ENCODE measurements around the gene ZNF831.
A peak's percentile ranks its signal among the peaks of the same experiment; 100 is the strongest.

Gene ZNF831

DNA sequence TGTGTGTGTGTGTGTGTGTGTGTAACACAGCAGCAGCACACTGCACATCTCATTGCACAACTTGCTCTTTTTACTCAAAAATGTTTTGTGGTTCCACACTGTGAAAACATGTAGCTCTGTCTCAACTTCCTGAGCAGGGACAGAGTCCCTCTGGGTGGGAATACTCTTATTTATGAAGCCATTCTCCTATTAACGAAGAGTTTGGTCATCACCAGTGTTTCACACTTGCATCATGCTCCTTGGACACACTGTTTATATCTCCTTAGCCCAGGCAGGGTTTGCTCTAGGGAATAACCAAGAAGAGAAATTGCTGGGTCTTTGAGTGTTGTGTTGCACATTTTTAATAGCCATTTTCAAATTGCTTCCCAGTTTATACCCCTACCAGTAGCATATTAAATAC lies 53.6 kb downstream of the ZNF831 start:
- no peak for DNase-seq (ENCODE audit: low read depth)

DNA sequence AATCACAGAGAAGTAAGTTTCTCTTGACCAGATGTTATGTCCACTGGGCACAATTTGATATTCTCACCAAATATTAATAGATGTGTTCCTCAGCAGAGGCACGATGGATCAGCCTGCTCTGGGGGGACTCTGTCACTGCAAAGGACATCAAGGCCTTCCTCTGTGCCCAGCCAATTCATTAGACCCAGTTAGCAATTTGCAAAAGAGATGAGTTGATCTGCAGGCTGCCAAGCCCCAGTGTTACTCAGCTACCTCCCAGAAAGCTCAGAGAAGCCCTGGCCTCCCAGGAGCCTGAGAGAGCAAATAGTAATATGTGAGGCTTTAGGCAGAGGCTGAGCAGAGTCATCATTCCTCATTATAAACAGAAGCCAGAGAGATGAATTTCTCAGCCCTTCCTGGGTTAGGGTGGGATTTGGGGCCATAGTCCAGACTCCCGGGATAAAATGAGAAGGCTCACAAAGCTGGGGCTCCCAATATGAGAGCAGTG lies 54.2 kb downstream of the ZNF831 start:
- DNase-seq (ENCODE audit: low read depth) = no peak

DNA sequence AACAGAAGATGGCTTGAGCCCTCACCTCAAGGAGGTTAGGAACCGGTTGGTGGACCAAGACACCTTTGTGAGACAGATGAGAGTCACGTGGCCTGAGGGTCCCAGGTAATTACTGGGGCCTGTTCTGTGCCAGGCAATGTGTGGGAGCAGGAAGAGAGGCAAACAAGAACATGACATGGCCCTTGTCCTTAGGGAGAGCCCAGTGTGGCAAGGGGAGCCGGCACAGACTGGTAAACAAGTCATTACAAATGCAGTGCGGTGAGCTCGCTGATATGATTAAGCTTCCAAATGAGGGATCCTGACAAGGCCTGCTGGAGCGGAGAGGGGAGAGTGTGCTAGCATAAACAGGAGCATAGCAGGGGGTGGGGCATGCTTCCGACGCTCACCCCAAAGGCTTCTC lies 55.6 kb downstream of the ZNF831 start:
- DNase-seq (ENCODE audit: low read depth) = no peak

DNA sequence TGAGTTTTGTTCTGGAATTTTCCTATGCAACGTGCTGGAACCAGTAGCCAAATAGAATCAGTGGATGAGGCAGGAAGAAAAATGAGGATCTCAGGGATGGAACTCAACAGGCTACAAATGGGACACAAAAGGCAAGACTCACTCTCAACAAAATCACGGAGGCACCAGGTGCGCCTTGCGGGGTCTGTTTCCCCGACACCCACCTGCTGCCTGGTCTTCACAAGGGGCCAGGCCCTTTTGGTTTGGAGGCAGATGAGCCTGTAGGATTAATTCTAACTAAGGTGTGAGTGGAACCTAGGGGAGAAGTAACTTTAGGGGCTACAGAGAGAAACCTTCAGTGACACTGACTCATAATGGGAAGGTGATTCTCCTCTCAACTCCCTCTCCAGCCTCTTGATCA lies 56.5 kb downstream of the ZNF831 start:
- DNase-seq (ENCODE audit: low read depth) = no peak

DNA sequence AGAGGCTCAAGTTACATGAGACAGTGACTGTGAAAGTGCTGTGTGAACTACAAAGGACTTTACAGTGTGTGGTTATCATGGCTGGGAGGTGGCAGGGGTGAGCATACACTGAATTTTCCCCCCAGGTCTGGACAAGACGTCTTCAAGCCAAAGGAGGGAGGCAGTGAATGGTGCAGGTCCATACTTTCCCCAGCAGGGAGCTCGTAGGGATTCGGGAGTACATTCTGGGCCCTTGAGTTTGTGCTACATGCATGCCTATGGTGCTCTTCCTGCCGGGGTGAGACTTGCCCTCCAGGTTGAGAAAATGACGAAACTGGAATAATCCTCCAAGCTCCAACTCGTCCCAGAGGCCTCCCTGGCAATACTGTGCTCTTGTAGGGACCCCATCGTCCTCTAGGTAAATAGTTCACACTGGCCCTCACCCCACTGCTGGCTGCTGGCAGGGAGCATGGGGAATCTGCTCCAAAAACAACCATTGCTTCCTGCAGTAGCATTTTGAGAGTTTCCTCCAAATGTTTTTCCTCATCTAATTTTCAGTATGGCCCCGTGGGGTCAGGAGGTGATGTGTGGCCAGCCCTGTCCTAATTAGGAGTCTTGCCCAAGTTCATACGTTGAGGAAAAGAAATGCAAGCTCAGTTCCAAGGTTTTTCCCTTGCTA lies 57.6 kb downstream of the ZNF831 start:
- DNase-seq (ENCODE audit: low read depth) = no peak

DNA sequence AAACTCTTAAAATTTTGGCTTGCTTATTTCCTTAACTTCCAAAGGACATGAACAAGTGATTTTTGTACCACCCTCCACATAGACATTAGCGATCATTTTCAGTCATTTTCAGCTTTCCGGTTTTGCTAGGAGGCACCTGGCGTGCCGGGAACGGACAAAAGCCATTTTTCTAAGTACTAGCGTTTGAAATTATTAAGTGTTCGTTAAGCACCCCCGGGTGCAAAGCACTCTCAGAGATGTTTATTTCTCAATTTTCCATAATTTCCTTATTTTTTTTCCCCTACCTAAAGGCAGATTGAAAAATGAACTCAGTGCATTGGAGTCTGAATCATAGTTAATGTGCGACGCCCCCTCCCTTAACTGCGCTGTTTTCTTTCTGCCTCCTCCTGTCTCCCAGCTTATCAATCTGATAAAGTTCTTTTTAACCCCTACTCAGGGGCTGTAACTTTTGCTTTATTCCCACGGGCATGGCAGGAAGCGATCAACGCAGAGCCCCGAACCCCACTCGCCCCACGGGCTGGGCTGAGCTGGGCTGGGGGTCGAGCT lies 58.2 kb downstream of the ZNF831 start:
- DNase-seq (ENCODE audit: low read depth) = no peak

DNA sequence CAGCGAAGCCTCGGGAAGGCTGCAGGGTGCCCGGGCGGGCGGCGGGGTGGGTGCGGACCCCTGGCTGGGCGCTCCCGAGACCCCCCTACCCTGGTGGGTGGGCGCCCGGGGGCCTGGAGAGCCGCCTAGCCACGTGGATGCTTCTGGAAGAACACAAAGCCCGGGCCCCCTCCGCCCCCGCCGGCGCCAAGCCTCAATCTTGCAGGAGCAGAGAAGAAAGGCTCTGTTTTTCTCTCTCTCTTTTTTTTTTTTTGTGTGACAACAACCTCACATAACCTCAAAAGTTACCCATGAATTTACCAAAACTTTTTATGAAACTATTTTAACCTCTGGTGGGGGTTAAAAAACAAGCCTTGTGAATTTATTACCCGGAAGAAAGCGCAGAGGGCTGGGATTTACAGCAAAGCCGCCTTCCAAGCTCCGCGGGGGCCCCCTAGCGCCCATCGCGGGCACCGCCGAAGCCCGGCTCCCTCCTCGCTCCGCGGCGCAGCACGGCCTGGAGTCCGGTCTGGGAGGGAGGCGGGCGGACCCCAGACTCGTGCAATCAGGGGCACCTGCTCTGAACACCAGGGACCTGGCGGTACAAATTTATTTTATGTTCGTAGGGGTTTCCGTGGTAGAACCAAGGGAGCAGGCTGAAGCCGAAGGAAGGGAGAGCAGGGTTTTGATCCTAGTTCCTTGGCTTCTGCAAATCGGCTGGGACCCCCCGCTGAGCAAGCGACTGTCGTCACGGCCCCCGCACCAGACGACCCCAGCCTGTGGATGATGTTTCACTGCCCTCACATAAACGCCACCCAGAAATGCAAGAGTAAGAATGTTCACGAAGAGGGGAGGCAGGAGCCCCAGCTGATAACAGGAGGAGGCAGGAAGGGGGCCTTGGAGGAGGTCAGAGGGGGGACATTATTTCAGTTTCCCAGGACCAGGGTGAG lies 58.9 kb downstream of the ZNF831 start:
- peak; percentile 20 for DNase-seq (ENCODE audit: low read depth)

DNA sequence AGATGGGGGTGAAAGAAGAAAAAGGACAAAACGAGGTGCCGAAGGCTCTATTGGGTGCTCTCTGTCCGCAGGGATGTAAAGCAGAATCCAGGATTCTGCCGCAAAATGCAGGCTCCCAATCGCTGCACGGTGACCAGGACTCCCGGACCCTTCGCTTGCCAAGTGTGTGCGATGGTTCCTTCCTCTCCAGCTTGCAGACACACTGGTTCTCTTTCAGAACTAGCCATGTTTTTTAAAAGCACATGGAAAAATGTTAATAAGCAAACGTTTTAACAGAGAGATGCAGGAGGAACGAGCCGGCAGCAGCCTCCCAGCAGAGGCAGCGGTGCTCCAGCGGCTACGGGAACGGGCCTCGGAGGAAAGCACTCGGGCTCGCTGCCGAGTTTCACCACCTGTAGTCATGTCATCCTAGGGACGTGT lies 59.6 kb downstream of the ZNF831 start:
- no peak for DNase-seq (ENCODE audit: low read depth)

DNA sequence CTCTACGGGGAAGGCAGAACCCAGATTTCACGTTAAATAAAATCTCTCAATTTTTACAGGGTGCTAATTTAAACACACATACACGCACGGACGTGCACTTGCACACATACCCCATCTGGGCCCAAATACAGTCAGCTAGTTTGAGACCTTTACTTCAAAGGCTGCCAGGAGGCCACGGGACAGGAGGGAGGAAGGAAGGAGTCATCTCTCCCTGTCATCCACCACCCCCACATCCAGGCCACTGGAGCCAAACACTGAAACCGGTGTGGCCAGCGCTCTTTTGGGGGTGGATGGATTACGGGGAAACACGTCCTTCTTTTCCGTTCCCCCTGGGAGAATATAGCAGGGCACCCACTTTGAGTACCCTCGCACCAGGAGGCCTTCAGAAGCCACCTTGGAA lies 60.1 kb downstream of the ZNF831 start:
- no peak for DNase-seq (ENCODE audit: low read depth)

DNA sequence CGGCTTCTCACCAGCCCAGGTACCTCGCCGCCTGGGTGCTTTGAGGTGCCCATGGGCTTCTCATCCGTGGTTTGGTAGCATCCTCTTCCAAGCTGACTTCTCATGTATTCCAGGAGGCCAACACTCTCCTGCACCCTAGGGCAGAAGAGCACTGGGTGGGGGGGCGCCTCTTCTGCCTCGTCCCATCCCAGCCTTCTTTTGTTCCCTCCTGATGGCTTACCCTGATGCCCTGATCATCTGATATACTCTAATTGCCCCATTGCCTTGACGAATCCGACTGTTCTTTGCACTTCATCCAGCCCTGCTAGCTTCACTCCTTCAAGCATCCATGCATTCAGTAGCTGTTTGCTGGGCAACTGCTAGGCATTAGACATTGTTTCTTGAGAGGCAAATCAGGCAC lies 60.6 kb downstream of the ZNF831 start:
- no peak for DNase-seq (ENCODE audit: low read depth)

DNA sequence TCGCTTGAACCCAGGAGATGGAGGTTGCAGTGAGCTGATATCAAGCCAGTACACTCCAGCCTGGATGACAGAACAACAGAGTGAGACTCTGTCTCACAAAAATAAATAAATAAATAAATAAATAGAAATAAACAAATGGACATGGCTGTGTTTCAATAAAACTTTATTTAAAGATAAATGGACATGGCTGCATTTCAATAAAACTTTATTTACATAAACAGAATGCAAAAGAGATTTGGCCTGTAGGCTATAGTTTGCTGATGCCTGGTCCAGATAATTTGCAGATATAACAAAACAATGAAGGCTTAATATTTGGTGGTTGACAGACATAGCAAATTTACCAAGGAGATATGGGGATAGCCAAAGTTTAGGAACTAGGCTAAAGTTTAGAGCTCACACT lies 66.8 kb downstream of the ZNF831 start:
- no peak for DNase-seq (ENCODE audit: low read depth)

DNA sequence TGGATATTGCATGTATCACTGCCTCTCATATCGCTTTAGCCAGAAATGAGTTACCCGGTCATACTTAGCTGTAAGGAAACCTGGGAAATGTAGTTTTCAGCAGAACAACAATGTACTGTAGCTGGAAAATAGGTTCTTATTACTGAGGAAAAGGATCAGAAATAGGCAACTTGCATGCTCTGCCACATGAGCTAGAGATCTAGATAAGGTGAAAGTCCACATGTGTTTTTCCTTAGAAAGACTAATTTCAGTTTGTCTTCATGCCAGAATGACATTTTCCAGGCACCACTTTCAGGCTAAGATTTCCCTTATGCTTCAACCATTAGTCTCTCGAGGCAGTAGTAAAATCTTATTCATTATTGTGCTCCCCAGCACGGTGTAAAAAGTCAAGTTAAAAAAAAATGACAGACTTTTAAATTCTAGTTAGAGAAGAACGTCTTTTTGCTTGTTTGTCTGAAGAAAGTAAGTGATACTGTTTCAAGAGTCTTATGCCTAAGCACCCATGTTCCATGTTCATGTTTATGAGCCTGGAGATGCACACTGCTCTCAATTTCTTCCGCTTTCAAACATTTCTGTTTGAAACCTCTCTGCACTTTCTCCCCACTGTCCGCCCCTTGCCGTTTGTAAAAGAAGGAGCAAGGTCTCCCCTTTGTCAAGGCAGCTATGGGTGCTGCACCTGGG lies 67.6 kb downstream of the ZNF831 start:
- DNase-seq (ENCODE audit: low read depth) = no peak

DNA sequence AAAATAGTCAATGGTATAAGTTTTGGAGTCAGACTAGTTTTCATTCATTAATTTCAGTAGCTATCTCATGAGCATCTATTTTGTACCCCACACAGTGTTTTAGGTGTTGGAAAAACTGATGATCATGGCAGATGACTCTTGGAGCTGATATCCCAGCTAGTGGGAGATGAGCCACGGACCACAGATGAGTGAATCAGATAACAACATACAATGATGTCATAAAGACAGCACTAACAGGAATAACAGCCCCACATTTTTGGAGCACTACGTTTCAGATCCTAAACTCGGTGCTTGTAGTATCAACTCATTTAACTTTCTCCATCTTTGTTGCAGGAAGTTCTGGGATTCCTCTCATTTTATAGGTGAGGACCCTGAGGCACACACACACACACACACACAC lies 69.0 kb downstream of the ZNF831 start:
- DNase-seq (ENCODE audit: low read depth) = no peak

DNA sequence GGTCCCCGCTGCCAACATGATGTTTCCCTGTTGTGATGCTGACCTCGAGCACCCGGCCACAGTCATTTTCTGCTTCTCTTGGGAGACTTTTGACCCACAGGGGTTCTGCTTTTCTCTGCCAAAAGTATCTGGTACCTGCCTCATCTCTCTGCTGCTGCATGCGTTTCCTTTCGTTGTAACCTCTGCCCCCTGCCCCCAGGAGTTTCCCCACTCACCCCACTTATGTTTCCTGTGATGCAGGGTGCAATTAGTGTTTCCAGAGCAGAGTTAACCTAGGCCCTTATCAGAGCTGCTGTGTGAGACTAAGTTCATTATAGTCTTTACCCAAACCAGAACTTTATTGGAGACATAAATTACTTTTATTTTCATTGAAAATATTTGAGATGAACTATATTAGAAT lies 71.6 kb downstream of the ZNF831 start:
- no peak for DNase-seq (ENCODE audit: low read depth)

DNA sequence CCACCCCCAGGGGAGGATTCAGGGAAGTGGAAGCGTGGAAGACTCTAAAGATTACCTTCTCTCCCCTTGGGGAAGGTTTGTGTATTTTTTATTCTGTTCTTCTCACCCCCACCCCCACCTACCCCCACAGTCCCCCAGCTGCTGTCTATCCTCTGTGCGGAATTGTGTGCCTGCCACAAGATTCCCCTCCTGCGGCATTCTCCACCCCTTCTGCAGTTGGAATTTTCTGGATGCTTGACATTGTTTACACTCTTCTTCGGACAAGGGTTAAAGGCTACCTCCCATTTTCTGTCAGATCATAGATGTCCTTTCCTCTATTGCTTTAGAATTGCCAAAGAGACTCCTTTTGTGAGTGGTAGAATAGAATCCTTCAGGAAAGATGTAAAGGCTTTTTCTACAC lies 76.4 kb downstream of the ZNF831 start:
- no peak for DNase-seq (ENCODE audit: low read depth)

DNA sequence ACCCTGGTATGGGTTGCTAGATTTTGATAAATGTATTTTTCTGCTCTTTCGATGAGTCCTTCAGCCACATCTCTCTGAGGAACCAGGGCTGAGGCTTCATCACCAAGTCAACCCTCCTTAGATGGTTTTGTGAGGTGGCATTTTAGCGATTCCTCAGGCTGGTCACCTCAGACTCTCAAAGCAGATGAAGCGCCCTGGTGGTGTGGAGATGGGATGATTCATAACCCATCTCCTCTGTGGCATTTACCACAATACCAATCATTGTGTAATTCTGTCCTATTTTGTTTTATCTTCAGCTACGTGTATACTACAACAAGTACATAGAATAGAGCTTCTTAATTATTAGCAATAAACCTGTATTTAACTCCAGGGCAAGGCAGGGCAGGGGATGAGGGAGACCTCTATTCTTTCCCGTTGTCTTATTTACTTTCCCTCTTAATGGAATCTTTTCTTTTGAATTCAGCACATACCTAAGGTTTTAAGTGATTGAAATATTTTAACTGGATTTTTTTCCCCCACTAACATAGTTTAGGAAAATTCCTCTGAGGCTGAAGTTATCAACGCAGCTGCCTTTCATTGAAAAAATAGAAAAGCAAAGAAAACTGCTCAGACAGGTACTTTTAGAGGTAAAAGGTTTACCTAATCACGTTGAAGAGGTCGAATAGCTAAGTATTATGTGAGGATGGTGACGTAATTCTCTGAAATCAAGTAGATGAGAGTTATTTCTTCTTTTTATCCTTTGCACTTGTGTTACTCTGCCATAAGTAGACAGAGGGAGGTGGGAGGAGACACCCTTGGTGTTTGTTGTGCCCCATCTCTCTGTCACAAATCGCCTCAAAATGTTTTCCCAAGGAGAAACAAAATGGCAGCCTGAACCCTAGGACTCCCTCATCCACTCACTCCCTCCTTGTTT lies 79.3 kb downstream of the ZNF831 start:
- no peak for DNase-seq (ENCODE audit: low read depth)

DNA sequence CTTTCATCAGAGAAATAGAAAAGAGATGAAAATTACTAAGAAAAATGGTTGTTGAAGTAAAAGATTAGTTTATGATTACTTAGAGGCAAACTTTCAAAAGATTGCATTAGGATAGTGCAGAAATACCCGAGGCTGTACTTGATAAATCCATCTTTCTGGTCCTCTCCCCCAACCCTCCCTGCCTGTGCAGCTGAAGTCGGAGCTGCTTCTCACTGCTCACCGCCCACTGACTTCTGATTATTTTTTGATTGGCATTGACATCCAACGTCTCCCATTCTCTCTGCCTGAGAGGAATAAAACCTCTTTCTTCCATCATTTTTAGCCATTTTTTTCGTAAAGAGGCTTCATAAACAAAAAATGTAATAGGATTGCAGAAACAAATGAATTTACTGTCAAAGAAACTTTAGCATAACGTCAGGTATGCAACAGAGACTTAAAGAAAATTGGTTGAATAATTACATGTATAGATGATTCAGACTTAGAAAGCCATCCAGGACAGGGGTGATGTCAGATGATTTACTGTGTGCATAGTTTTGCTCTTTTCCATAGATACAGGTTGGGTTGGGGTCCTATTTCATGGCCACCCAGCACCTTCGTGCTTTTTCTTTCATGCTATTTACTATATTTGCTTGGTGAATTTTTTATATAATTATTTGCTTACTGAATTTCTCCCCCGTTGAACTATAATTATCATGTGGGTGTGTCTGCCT lies 83.2 kb downstream of the ZNF831 start:
- DNase-seq (ENCODE audit: low read depth) = no peak

DNA sequence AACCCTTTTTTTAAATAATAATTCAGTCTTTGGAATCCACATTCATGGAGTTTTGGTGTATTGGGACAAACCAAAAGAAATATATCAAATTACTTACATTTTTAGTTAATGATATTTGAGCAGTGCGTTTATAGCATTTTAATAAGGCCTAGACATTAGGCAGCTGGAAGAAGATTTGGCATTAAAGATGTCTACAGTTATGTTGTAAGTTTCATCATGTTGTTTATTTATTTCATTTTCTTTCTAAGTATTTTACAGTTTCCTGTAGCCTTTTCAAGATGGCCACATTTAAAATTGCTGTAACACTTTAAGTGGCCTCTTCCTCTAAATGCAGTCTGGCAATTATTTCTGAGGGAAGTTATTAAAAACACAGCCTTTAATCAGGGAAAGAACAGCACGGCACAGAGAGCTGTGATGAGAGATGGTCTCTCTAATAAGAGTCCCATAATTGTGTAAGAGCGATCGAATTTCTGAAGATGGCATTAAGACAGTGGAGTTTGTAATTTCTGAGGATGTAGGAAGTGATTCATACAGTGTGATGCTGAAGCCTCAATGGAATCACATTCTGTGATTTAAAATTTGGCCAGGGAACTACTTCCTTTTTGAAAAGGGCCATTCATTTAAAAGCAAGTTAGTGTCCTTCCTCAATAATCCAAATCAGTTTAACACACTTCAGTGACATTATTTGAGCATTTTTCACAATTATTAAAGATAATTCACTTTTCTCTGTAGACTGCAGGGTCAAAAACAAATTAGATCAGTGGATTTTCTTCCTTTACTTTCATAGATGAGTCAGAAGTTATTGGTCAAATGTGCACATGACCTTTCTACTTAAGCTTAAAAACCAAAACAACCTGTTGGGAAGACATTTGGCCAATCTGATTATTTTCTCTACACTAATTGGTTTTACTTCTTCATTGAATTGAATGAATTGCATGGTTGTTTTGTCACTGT lies 84.4 kb downstream of the ZNF831 start:
- no peak for DNase-seq (ENCODE audit: low read depth)

DNA sequence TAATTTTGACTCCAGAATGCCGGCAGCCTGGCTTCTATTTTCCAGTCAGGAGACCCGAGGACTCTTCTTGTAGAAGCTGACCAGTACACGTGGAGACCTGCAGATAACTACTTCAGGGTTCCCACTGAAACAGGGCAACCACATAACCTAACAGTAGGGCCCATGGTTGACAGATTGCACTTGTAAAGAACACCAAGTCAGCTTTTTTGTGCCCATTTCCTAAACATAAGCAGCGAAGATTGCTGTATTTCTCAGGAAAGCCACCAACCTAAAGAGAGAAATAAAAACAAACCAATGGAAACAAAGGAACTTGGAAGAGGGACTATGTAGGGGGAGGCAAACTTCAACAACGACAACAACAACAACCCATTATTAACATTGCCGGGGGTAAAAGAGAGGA lies 86.7 kb downstream of the ZNF831 start:
- no peak for DNase-seq (ENCODE audit: low read depth)

DNA sequence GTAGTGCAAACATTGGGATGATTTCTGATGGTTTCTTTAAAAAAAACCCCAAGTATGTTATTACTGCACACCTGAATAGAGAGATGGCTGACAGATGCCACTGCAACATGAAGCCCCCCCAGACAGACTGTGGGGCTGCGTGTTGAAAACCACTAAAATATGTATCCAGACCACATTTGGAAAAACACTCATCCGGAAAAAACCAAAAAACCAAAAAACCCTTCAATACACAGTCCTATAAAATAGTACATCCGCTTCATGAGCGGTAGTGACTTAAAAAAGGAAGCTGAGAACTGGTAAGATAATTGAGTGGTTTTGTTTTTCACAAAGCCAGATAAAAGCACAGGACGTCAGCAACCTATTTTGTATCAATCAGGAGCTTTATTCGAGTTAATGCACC lies 89.7 kb downstream of the ZNF831 start:
- DNase-seq (ENCODE audit: low read depth) = no peak

Measured in GM04504 (cell line).